Stimulated activated CD8-positive, alpha-beta memory T cell treated with anti-CD3 and anti-CD28 coated beads, Interleukin-12 subunit alpha, Interleukin-12 subunit beta, amount 100 ng/mL, for 24 hours (primary cell): Measurements from ENCODE around the gene EPHB3.
"Not testable (repeated sequence)": the region's sequence is repeated elsewhere in the genome, so short reads cannot be mapped to it uniquely, and the experiment has no call there.

Source experiments
- DNase-seq: peaks from one replicate; pipeline ENCODE4 v3.0.0-alpha.2; 2020; ENCODE audit errors: extremely low read depth

Gene EPHB3

DNA sequence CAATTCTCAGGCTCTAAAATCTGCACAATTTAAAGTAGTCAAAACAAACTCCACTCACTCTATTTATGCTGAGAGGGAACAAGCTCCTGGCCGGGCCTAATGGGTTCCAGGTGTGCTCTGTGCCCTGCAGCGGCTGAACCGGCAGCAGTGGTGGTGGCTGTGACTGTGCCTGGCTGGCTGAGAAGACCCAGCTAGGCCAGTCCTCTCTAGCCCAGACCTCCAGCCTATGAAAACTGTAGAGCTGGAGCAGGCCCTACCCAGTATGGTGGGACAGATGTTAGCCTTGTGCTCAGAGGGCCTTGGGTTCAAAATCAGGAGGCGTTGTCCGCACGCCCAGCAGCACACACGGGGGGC, 37.0 kb downstream of the EPHB3 start:
- DNase-seq = no peak

DNA sequence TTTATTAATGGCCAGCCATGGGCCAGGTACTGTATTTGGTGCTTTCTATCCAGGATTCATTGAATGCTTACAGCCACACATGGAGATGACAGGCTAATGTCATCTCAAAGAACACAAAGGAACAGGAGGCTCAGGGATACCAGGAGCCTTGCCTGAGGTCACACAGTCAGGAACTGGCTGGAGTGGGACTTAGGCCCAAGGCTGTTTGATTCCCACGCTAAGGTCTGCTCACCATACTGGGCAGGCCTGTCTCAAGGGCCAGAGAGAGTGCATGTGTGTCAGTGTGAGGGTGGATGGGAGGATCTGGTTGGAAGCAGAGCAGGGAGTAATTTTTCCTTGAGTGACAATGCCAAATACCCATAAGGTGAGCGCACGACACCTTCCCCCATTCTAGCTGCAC, 37.6 kb downstream of the EPHB3 start:
- no peak for DNase-seq

DNA sequence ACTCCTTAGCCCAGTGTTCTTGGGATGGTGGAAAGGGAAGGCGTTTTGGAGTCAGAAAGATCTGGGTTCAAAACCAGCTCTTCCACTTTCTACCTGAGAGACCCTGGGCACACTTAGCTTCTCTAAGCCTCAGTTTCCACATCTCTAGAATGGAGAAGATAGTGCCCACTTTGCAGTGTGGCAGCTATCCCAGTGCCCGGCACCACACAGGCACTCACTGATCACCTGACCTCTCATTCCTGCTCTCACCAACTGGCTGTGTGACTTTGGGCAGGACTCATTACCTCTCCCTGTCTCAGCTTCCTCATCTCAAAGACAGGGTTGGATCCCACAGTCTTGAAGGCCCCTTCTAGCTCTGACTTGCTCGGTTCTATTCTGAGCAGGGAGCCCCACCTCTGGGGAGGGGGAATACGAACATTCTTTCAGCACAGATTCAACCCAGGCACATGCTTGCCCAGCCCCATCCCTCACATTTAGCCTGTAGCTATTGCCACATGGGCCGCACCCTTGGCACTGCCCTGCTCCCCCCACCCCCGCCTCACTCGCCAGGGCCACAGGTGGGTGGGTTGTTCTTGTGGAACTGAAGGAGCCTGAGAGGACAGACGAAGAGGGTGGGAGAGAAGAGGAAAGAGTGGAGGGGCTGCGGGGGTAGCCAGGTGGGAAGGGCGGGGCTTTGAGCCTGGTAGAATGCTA, 39.2 kb downstream of the EPHB3 start:
- DNase-seq = no peak

DNA sequence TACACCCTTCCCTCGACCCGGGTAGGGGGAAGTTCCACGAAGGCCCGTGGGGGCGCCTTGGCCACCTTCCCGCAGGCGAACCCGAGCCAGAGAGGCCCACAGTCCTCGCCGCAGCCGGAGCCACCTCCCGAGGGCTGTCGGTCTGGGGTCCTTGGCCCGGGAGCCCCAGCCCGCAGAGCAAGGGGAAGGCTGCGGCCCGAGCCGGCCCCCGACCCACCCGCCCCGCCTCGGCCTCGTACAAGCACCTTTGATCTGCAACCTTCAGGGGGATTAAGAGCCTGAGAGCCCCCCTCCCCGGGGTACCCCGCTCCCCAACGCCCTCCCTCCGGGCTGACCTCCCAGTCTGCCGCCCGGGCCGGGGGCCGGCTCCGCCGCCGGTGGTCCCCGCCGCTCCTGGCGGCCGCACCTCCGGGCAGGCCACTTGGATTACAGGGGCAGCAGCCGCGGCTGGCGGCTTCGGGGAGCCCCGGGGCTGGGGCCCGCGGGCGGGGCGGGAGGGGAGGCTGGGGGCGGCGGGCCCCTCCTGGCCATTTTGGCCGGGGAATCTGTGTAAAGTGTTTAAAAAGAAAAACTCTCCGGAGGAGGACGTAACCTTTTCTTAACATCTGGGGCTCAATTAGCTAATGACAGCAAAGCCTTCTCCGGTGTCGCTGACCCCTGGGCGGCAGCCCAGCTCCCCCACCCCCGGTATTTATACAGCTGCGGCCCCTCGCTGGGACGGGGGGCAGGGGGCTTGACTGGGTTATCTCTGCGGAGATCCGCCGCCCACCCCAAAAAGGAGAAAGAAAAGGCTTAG, 40.2 kb downstream of the EPHB3 start:
- DNase-seq = no peak

DNA sequence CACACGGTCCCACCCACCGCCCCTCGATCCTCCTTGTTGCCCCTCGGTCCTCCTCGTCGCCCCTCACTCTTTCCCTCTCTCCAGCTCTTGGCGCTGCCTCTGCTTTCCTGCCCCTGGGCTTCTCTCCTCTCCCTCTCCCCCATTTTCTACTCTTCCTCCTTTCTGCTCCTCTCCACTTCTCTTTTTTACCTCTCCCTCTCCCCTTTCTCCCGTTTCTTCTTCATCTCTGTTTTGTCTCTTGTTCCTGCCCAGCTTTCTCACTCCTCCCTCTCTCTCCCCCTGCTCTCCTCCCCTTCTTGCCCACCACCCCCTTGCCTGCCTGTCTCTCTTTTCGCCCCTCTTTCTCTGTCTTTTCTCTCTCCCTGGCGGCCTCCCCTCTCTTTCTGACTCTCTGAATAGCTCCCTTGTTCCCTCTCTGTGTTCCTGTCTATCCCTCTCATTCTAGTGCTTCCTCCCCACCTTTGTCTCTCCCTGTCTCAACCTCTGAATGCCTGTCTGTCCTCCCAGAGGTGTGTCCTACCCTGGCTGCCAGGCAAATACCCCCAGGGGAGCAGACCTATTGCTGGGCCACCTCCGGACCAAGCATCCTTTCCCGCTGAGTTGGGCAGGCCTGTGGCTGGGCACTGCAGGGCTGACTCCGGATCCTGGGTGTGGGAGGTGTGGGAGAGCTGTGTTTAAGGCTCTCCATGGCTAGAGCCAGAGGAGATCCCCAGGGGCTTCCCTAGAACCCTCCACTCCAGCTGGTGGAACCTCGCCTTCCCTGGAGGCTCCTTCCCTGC, 41.0 kb downstream of the EPHB3 start:
- DNase-seq = no peak

DNA sequence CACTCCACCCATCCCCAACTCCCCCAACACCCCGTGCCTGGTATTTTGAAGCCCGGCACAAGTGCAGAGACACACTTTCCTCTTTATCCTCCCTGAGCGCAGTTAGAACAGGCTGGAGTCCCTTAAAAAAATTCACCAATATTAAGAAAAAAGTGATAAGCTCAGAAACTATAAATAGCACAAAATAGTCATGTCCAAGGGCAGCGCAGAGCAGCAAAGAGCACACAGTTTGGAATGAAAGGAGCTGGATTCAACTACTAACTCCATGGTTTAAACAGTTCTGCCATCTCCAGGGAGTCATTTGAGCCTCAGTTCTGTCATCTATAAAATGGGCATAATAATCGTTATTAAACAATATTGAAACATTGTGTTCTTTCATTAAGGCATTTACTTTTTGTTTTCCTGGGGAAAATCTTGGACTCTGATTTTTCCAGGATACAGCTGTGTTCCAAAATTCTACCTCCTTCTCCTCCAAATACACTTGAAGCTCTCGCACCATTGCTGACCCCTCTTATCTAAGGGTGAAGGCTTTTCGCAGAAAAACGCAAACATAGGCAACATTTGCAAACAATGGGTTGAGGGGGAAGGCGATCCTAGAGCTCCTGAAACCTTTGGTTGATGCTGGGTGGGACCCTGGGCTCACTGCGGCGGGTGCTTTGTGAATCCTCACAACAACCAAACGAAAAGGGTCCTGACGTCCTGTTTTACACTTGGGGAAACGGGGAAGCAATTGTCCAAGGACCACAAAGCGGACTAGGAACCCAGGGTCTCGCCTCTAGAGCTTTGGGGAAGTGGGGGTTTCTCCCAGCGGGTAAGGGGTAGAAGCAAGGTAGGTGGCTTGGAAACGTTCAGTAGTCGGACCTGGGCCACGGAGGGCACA, 41.8 kb downstream of the EPHB3 start:
- DNase-seq = no peak

DNA sequence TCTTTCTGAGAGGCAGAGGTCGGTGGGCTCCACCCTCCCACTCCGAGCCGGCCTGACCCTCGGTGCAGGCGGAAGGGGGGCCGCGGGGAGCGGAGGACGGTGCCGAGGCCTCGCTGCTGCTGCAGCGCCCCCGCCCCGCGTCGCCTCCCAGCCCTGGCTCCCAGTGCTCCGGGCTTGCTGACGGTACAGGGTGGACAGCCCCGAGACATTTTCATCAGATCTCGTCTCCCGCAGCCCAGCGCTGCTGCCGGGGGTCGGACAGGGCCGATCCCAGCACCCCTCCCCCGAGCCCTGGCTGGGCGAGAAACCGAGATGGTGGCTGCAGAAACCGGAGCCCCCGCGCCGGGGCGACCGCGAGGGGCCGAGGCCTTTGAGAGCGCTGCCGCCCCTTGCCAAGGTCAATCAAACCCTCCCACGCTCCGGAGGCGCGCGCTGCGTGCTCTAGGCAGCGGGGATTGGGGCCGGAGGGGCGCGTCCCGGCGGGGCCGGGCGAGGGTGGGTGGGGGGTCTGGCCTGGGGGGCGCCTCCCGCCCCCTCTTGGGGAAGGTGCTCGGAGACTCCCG, 42.5 kb downstream of the EPHB3 start:
- no peak for DNase-seq

DNA sequence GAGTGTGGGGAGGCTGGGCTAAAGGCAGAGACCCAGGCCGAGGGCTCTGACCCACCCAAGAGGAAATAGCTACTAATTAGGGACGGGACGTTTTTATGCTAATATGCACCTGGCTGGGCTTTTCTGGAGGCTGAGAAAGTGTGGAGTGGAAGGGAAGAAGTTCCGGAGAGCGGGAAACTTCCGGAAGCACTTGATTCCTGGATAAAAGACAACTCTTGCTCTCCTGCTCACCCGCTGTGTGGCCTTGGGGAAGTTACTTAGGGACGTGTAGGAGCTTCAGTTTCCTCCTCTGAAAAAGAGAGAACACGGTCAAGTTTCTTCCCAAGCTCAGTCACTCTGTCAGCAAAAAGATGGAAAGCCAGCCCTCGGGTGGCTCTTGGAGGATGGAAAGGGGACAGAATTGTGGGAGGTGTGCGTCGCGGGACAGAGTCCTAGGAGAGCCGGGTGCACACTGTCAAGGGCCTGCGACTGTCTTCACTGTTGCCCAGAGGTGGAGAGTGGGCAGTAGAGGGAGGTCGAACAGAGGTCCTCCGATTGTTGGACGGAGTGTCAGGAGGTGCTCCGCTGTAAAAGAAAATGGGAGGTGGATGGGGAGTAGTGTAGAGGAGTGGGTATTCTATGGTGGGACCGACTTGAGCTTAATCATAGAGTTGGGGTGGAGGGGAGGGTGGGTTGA, 43.2 kb downstream of the EPHB3 start:
- no peak for DNase-seq

DNA sequence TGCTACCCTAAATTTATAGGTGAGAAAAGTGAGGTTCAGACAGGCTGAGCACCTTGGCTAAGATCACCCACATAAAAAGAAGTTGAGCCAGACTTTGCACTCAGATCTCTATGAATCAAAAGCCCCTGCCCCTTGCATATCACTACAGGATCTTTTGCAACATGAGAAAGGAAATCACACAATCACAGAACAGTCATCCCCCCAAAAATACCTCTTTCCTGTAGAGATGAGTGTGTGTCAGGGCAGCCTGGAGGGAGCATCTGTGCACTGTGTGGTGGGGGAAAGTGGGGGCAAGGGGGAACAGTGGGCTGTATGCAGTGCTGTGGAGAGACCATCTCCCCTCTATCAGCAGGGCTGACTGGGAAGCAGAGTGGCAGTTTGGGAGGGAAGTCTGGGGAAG, 46.6 kb downstream of the EPHB3 start:
- no peak for DNase-seq

DNA sequence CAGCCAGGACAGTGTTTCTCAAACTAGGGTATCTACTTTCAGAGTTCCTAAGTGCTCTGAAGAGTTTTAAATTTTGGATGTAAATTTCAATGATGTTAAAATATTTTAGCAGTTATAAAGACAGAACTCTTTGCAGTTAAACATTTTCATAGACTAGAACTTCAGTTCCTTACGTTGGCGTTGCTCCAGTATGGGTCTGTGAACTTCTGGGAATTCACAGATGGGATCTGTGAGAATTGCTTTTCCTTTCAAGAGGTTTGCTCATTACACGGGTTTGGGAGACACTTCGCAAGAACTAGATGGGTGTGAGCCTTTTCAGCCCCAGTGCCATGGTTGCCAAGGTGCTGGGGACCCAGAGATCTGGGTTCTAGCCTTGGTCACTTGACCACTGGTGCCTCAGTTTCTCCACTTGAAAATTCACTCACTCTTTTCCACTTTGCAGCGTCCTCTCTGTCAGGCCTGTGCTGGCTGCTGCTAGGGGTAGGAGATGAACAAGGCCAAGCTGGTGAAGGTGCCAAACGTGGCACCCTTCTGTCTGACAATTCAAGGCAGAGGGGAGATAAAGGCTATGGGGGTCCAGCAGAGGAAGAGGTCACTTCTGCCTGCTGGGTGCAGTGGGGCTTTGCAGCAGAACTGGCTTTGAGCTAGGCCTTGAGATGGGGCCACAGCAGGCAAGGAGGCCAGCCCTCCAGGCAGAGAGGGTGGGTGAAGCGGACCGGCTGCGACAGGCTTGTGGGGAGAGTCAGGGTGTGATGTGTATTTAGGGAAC, 48.1 kb downstream of the EPHB3 start:
- DNase-seq = no peak

DNA sequence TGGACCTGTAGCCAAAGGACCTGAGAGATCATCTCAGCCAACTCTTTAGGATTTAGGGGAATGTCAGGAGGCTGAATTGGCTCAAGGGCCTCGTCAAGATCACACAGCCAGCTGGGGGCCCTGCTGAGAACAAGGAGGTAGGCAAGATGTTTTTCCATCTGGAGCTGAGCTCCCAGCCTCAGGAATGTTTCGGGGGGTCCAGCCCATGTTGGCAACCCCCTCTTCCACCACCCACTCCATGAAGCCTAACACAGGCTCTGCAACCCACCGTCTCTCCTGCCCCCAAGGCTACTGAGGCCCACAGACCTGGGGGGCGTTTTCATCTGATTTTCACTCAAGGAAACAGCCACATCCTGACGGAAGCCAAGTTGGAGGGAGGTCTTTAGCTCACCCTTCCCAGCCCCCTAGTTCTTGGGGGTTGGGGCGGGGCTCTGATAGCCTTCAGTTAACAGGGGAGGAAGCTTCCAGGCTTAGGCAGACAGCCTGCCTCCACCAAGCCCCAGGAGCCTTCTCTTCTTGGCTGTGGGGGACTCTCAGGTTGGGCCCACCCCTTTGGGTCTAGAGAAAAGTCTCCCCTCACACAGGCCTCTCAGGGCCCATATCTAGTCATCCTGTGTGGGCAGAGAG, 48.8 kb downstream of the EPHB3 start:
- DNase-seq = no peak

DNA sequence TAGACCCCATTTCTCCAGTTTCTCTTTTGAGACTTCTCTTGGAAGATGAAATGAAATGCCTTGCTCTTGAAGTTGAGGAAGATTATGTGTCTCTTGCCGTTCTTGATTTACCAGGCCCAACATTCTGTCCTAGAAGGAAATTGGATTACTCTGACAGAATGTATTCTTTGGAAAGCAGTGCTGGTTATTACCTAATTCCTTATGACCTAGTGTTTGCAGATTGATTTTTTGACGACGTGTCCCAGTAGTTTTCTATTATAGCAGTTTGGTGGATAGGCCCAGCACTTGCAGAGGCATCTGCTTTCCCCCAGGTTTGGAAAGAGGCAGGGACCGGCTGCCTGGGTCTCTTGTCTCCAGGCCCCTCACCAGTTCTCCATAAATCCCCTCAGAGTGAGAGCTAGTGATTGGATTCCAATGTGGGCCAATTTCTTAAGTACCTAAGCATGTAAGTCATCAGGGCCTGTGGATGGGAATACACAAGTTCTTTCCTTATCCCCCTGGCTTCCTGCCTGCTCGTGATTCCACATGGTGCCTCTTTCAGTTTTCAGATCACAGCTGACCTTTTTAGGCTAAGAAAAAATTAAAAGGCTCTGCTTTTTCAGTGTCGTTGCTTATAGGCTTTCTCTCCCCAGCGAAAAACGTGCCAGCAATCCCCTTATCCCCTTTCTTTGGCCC, 50.2 kb downstream of the EPHB3 start:
- no peak for DNase-seq

DNA sequence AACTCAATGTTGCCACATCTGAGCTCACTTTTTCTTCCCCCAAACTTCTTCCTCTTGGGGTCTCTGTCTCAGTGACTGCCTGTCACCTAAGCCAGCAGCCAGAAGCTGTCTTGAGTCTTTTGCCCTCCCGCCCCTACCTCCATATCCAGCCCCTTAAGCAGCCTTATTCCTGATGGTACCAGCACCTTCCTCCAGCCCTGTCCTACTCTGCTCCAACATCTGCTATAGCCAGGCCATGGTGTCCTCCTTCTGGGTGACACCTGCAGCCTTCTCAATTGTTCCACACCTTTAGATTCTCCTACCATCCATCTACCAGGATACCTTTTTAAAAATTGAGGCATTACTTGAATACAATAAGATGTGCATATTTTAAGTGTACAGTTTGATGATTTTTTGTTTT, 53.8 kb downstream of the EPHB3 start:
- DNase-seq = no peak

DNA sequence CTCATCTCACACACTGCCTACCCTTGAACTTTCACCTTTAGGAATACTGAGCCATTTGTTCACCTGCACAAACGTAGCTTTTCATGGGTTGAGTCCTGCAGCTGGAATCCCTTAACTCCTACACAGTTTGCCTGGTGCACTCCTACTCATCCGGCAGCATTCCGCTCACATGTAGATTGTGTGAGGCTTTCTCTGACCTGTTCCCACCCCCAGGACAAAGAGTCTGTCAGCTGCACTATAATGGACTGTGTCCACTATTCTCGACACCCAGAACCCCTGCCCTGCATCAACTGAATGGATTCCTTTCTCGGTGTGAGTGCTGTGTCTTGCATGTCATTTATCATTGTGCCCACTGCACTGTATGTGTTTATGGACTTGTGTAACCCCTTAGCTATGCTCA, 54.9 kb downstream of the EPHB3 start:
- no peak for DNase-seq

DNA sequence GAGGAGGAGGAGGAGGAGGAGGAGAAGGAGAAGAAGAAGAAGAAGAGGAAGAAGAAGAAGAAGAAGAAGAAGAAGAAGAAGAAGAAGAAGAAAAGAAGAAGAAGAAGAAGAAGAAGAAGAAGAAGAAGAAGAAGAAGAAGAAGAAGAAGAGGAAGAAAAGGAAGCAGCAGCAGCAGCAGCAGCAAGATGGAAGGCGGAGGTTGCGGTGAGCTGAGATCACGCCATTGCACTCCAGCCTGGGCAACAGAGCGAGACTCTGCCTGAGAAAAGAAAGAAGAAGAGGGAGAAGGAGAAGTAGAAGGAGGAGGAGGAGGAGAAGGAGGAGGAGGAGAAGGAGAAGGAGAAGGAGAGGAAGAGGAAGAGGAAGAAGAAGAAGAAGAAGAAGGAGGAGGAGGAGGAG, 55.7 kb downstream of the EPHB3 start:
- not testable (repeated sequence) for DNase-seq

DNA sequence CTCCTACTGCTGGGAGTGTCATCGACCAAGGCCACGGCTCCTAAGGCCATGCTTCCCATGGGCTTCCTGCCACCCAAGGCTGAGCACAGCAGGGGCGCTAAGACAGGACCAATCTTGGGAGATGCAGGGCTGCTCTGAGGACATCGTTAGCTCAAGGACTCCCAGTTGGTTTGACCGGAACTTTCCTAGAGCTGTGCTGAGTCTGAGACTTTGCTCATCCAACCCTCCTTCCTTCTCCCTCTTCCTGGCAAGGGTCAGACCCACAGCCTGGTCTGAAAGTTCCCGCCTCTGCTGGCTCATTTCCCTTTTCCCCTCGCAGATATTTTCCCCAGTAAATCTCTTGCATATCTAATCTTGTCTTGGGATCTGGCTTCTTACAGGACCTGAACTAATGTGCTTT, 57.2 kb downstream of the EPHB3 start:
- no peak for DNase-seq

DNA sequence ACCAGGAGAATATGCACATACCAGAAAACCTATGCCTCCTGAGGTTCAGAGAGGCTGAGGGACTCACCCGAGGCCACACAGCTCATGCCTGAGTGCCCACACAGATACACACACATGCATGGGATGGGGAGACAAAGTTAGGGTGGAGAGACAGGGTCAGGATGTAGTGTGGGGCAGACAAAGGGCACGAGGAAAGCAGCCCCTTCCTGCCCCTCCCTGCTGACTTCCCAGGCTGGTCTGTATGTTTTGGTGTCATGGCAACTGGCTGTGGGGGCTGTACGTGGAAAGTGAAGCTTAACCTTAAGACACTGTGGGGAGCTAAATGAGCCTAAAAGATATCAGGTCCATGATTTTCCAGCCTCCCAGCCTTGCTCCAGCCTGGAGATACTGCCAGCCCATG, 57.8 kb downstream of the EPHB3 start:
- no peak for DNase-seq

DNA sequence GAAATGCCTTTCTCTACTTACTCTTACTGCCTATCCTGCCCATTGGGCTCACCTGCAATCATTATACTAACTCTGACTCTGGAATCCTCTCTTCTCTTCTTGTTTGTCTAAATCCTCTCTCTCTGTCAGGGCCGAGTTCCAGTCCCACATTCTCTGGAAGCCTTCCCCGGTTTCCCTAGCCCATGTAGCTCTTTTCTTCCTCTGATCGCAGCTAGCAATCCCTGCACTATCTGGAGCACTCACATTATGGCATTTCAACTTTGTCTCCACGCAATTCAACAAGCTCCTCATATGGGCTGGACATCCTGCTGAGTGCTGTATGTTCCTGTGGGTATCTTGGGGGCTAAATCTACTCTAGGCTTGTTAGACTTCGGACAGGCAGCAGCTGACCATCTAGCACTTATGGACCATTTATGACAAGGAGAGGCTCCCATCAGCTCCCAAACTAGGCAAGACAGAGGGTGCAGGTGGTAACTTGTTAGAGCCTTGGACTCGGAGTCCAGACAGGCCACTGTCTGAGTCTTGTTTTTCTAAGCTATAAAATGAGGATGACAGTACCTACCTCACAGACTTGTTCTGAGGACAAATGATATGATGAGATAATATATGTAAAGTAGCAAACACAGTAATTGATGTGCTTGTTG, 58.3 kb downstream of the EPHB3 start:
- DNase-seq = no peak
